GM19240 (cell line): ENCODE results near the gene CNDP1.
"Not testable (repeated sequence)": the region's sequence is repeated elsewhere in the genome, so short reads cannot be mapped to it uniquely, and the experiment has no call there.

Experiments
- DNase-seq: peaks from one replicate; pipeline ENCODE4 v3.0.0; 2011; ENCODE audit warnings: low spot score; ENCODE audit not compliant: insufficient read length

Gene CNDP1

DNA sequence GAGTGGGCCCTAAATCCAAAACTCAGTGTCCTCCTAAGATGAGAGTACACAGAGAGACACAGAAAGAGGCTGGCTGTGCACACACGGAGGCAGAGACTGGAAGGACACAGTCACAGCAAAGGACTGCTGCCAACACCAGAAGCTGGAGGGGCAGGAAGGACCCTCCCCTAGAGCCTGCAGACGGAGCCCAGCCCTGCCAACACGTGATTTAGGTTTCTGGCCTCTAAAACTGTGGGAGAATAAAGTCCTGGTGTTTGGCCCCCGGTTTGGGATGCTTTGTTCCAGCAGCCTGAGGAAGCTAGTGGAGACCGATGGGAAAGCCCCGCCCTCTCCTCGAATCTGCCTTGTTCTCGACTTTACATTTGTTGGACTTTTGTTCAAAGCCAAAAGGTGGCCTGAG, 10.6 kb downstream of the CNDP1 start:
- DNase-seq: no peak

GRCh38 chr18:74546007-74546406, 11.7 kb downstream of the CNDP1 start:
- no peak for DNase-seq

DNA sequence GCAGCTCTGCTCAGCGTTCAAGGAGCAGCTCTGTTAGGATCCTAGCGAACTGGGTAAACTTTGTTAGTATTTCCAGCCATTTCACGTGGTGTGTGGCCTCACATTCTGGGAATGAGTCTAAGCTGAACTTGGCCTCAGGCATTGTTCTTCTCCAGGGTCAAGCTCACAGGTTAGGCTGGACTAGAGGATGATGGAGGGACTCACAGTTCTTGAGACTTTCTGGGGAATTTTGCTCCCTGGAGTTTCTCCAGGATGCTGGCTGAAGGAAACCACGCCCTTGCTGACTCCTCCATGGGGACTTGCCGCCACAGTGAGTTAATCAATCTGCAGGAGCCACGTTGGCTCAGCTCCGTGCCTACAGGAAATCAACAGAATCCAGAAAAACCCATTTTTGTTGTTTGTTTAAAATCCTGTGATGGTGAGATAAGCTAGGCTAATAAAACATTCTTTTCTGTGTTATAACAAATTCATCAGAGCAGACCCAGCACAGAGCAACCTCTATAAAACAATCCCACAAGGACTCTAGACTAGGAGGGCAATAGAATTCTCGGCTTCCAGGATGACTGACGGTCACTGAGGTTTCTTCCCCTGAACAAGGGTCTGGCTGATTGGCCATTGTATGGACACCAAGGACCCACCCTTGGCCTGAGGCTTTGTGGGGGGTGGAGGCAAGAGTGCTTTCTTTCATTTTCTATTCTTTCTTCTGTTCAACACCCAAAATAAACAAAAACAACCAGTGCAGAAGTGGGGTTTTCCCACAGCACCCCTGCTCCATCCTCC, 12.6 kb downstream of the CNDP1 start:
- DNase-seq: no peak

GRCh38 chr18:74547860-74548259, 13.6 kb downstream of the CNDP1 start:
- no peak for DNase-seq

DNA sequence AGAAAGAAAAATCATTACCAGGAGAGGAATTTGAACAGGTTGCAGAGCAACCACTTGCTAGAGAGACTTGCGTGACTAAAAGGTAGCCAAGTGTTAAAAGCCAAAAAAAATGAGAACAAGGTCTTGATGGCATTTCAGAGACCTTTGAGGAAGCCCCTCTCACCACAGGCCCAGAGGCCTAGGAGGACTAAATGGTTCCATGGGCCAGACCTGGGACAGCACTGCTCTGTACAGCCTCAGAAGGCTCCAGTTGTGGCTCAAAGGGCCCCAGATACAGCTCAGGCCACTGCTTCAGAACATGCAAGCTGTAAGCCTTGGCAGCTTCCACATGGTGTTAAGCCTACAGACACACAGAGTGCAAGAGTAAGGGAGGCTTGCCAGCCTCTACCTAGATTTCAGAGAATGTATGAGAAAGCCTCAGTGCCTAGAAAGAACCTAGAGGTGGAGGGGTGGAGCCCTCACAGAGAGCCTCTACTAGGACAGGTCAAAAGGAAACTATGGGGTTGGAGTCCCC, 15.3 kb downstream of the CNDP1 start:
- no peak for DNase-seq

DNA sequence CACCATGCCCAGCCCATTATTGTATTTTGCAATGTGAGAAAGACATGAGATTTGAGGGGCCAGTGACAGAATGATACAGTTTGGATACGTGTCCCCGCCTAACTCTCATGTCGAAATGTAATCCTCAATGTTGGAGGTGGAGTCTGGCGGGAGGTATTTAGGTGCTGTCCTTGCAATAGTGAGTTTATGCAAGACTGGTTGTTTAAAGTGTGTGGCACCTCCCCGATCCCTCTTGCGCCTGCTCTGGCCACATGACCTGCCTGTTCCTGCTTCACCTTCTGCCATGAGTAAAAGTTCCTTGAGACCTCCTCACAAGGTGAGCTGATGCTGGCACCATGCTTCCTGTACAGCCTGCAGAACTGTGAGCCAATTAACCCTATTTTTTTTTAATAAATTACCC, 16.6 kb downstream of the CNDP1 start:
- no peak for DNase-seq

DNA sequence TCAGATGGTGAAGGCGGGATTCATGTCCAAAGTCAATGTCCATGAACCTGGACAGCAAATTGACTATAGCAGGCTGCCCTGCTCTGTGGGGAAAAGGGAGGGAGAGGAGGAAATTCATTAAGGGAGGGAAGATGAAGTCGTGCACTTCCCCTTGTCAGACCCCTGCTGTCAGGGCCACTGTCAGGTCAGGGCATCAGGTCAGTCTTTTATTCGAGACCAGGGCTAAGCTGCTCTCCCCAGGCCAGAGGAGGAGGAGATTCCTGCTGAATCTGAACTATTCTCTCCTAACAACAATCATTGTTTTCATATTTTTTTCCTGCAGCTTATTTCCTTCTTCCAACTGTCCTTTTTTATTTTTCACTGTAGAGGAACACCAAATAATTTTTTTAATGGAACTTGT, 17.2 kb downstream of the CNDP1 start:
- DNase-seq: no peak

DNA sequence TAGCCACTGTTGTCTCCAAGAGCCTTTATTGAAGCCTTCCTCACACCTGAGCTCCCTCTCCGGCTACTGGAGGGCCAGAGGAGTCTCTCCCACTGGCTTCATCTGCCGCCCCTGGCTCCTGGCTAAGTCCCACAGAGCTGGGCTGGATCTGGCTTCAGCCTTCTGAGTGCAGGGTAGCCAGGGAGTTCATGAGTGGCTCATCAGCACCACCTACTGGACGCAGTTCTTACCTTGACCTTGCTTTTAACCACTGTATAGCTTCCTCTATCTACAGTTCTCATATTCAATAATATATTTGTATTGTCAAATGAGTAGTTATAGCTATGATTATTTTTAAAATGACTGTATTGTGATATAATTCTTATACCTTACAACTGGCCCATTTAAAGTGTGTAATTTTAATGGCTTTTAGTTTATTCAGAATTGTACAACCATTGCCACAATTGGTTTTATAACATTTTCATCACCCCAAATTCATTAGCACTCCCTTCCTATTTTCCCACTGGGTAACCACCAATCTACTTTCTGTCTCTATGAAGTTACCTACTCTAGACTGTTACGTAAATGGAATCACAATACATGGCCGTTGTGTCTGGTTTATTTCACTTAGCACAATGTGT, 17.7 kb downstream of the CNDP1 start:
- peak; percentile 90 for DNase-seq

GRCh38 chr18:74556126-74556525, 21.8 kb downstream of the CNDP1 start:
- DNase-seq: no peak

- DNase-seq: no peak
These were observed 23.8 kb downstream of the CNDP1 start for GRCh38 chr18:74558096-74558495.

DNA sequence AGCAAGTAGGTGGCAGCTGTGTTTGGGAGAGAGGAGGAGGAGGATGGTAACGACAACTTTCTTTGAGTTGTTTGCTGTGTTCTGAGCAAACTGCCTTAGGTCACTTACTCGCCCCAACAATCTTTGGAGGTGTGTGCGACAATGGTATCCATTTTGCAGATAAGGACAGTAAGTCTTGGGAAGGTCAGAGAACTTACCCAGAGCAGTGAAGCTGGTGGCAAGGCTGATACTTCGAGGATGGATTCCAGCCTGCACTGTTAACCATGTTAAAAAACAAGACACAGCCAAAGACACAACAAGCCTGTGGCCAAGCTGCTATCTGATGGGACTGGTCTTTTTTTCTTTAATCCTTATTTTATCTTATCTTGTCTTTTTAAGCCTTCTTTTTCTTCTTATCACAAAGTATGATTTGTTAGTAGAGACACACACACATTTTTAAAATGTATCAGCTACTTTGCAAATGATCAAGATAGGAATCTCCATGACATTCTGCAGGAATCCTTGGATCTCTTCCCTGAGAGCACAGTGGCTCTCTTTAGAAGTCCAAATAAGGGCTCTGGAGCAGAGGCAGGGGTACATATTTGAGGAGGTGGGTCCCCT, 27.9 kb downstream of the CNDP1 start:
- no peak for DNase-seq

DNA sequence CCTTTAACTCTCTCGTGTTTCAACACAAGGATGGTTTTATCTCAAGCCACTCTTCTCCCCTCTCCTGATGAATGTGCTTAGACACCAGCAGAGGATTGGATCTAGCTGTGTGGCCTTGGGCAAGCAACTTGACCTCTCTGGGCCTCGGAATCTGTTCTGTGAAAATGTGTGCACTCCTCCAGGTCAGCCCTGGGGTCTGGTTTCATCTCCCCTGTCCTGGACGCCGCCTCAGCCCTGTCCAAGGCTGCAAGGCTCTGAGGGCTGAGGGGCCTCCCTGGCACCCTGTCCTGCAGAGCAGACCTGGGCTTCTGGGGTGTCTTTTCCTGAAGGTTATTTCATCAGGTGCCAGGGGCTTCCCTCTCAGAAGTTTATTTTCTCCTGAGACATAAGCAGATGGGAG, 28.5 kb downstream of the CNDP1 start:
- DNase-seq: no peak

- DNase-seq: no peak
These were observed 29.7 kb downstream of the CNDP1 start for GRCh38 chr18:74563999-74564398.

DNA sequence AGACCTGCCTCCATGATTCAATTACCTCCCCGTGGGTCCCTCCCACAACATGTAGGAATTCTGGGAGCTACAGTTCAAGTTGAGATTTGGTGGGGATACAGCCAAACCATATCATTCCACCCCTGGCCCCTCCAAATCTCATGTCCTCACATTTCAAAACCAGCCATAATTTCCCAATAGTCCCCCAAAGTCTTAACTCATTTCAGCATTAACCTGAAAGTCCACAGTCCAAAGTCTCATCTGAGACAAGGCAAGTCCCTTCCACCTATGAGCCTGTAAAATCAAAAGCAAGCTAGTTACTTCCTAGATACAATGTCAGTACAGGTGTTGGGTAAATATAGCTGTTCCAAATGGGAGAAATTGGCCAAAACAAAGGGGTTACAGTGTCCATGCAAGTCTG, 30.9 kb downstream of the CNDP1 start:
- not testable (repeated sequence) for DNase-seq

GRCh38 chr18:74565993-74566392, 31.7 kb downstream of the CNDP1 start:
- DNase-seq: not testable (repeated sequence)

DNA sequence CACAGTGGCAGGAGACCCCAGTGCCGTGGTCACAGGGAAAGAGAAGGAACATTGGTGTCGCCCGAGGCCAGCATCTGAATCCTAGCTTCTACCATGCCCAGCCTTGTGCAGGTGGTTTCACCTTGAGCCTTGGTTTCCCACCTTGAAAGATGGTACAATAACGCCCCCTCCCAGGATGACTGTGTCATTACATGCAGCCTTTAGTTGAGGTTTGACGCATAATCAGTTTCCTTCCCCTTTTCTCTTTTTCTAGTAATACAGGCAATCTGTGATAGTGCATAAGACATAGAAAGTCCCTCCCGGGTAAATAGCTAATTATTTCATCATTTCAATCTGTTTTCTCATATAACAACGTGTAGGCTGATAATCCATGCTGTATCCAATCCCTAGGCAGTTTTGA, 33.5 kb downstream of the CNDP1 start:
- DNase-seq: no peak

GRCh38 chr18:74569401-74569800, 35.1 kb downstream of the CNDP1 start:
- no peak for DNase-seq

DNA sequence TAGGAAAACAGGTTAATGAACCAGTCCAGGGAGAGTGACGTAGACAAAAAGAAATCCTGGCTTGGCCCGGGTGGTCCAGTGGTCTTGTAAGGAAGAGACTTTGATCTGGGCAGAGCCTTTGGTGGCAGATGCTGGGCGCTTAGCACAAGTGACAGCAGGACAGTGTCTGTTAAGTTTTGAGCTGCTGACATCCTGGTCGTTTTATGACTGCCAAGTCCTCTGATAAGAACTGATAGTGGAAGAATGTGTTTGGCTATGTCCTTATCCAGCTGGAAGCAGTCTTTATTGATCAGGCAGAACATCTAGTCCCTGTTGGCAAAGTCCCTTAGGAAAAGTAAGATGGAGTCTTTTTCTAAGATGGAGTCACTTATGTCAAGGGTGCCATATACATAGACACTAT, 36.0 kb downstream of the CNDP1 start:
- DNase-seq: no peak

DNA sequence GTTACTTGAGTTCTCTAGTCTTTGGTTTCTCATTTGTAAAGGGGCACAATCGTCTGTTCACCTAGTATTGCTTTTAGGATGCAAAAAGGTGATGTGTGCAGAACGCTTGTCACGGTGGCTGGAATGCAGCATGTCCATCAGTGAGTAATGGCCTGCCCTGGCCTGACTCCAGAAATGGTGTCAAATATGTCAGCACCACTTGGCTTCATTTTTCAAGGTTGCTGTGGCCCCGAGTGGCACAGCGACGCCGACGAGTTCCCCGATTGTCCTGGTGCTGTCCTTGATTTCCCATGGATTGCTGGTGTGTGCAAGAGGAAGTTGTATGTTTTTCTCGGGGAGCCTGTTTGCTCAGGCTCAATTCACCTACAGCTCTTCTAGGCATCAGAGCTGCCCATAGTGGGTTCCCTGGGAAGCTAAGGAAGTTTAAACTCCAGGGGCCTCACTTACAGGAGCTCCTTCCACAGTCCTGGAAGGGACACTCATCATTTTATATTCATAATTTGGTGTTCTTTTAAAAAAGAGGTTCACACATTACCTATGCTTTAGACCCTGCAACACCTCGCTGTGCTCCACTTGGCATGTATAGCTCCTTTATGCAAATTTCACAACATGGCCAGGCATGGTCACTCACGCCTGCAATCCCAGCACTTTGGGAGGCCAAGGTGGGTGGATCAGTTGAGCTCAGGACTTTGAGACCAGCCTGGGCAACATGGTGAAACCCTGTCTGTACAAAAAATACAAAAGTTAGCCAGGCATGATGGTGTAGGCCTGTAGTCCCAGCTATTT, 37.8 kb downstream of the CNDP1 start:
- no peak for DNase-seq

DNA sequence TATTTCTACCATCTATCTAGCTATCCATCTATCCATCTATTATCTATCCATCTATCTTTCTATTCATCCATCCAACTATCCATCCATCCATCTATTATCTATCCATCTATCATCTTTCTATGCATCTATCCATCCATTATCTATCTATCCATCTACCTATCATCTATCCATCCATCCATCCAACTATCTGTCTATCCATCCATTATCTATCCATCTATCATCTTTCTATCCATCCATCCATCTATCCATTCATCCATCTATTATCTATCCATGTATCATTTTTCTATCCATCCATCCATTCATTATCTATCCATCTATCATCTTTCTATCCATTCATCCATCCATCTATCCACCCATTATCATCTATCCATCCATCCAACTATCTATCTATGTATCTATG, 38.8 kb downstream of the CNDP1 start:
- DNase-seq: no peak

- no peak for DNase-seq
These were observed 40.6 kb downstream of the CNDP1 start for GRCh38 chr18:74574916-74575315.

- DNase-seq: no peak
These were observed 42.7 kb downstream of the CNDP1 start for GRCh38 chr18:74577019-74577418.
